Measurements from ENCODE around the gene UNK. TPM values are rescaled to one million over a fixed set of nuclear protein-coding genes. Genes with fewer than 3 reads are reported as not detected.
A peak's percentile ranks its signal among the peaks of the same experiment; 100 is the strongest.

UNK gene
- total and polyA plus RNA-seq, 9 donors: 12.7 to 58.1 (median 39.9) TPM

- no peak for DNase-seq
- Histone ChIP-seq H3K36me3 (no peaks in the 10 kb centered on the region), H3K4me3 (no peak overlapping the region), H3K27me3 (no peaks in the 10 kb centered on the region), H3K9me3 (no peaks in the 10 kb centered on the region), H3K4me1 (ENCODE audit: insufficient read depth) (no peaks in the 10 kb centered on the region), H3K27ac (no peak overlapping the region)
- TF ChIP-seq EP300 (IDR thresholded peaks at IDR 0.05) (no peak), POLR2A (IDR thresholded peaks at IDR 0.05) (no peak), CTCF (IDR thresholded peaks at IDR 0.05) (no peak)
- intact Hi-C loops (cut with DNase I): loop anchor here in 3 of 4 donors (5.0 to 10.0 kb wide), 2 partner anchors 50 to 318 kb away; no protein-coding TSS in a partner anchor
- 72 to 85% (median 80%) methylated on average over 25 of the region's 25 CpGs for WGBS, 3 donors
Measured at GRCh38 chr17:75742337-75742736, 42.3 kb upstream of the UNK start.

- H3K4me3 ChIP-seq: no peak overlapping the region
- H3K27ac ChIP-seq: no peak overlapping the region
- TF ChIP-seq CTCF (IDR thresholded peaks at IDR 0.05): no peak
- TF ChIP-seq POLR2A (IDR thresholded peaks at IDR 0.05): no peak
- TF ChIP-seq EP300 (IDR thresholded peaks at IDR 0.05): no peak
- 87 to 91% (median 87%) methylated on average over 25 of the region's 25 CpGs for WGBS, 3 donors
- no peak for DNase-seq
- H3K27me3 ChIP-seq: no peaks in the 10 kb centered on the region
- H3K4me1 ChIP-seq (ENCODE audit: insufficient read depth): no peaks in the 10 kb centered on the region
- no peaks in the 10 kb centered on the region for H3K36me3 ChIP-seq
- intact Hi-C loops (cut with DNase I): loop anchor here in 3 of 4 donors (5.0 to 10.0 kb wide), 2 partner anchors 51 to 319 kb away; no protein-coding TSS in a partner anchor
- no peaks in the 10 kb centered on the region for H3K9me3 ChIP-seq
Measured at GRCh38 chr17:75743625-75744206, 40.9 kb upstream of the UNK start.

GRCh38 chr17:75748706-75749105 is 35.9 kb upstream of the UNK start:
- peaks cover 1% of the 10 kb centered on the region for H3K4me1 ChIP-seq (ENCODE audit: insufficient read depth)
- no peak for TF ChIP-seq EP300 (IDR thresholded peaks at IDR 0.05)
- no peak for TF ChIP-seq POLR2A (IDR thresholded peaks at IDR 0.05)
- TF ChIP-seq CTCF (IDR thresholded peaks at IDR 0.05): no peak
- WGBS, 3 donors: 62 to 79% (median 62%) methylated on average over 9 of the region's 9 CpGs
- intact Hi-C loops (cut with DNase I): loop anchor here (5.0 to 10.0 kb wide), 3 partner anchors 66 to 324 kb away; partner anchors contain the start of gene SMIM5 (in 2 of the 4)
- H3K36me3 ChIP-seq: no peaks in the 10 kb centered on the region
- H3K4me3 ChIP-seq: no peak overlapping the region
- H3K27ac ChIP-seq: no peak overlapping the region
- no peaks in the 10 kb centered on the region for H3K27me3 ChIP-seq
- no peak for DNase-seq
- no peaks in the 10 kb centered on the region for H3K9me3 ChIP-seq

- no peaks in the 10 kb centered on the region for H3K36me3 ChIP-seq
- no peaks in the 10 kb centered on the region for H3K27me3 ChIP-seq
- no peak for TF ChIP-seq POLR2A (IDR thresholded peaks at IDR 0.05)
- TF ChIP-seq EP300 (IDR thresholded peaks at IDR 0.05): no peak
- peak; percentile 91 to 94 (median 92) for TF ChIP-seq CTCF (IDR thresholded peaks at IDR 0.05)
- no peaks in the 10 kb centered on the region for H3K9me3 ChIP-seq
- 9 to 13% (median 11%) methylated on average over 20 of the region's 20 CpGs for WGBS, 3 donors
- H3K27ac ChIP-seq: no peak overlapping the region
- DNase-seq: peak; percentile 84 to 93 (median 91)
- peaks cover 4% of the 10 kb centered on the region for H3K4me1 ChIP-seq (ENCODE audit: insufficient read depth)
- intact Hi-C loops (cut with DNase I): loop anchor here (5.0 to 10.0 kb wide), 3 partner anchors 67 to 325 kb away; partner anchors contain the start of gene SMIM5 (in 2 of the 4)
- H3K4me3 ChIP-seq: no peak overlapping the region
Measured at GRCh38 chr17:75749545-75750389, 34.8 kb upstream of the UNK start.

All from ovary (tissue), 9 donors.